HG03469 (cell line): ENCODE measurements around the gene LEFTY2.
A peak's percentile ranks its signal among the peaks of the same experiment; 100 is the strongest.
"Not testable (repeated sequence)": the region's sequence is repeated elsewhere in the genome, so short reads cannot be mapped to it uniquely, and the experiment has no call there.

Source experiments
- ATAC-seq: cut with Tn5 transposase; IDR thresholded peaks from one replicate; pipeline ENCODE4 v1.9.1; 2021; ENCODE audit warnings: mild to moderate bottlenecking, moderate library complexity, moderate number of reproducible peaks; ENCODE audit not compliant: unreplicated experiment

Gene LEFTY2

DNA sequence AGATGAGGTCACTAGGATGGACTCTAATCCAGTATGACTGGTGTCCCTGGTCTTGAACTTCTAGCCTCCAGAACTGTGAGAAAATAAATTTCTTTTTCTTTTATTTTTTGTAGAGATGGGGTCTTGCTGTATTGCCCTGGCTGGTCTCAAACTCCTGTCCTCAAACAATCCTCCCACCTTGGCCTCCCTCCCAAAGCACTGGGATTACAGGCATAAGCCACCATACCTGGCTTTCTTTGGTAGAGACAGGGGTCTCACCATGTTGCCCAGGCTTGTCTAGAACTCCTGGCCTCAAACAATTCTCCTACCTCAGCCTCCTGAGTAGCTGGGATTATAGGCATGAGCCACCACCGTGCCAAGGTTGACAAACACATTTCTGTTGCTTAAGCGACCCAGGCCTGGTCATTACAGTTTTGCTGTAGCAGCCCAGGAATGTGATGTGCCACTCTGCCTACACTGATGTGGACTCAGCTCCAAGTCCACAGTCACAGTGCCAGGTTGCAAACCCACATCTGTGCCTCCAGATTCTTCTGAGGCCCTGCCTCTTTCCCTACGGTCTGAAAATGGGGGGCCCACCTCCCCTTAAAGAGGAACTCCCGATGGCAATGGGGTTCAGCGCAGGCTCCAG is 32.9 kb downstream of the LEFTY2 start:
- no peak for ATAC-seq

DNA sequence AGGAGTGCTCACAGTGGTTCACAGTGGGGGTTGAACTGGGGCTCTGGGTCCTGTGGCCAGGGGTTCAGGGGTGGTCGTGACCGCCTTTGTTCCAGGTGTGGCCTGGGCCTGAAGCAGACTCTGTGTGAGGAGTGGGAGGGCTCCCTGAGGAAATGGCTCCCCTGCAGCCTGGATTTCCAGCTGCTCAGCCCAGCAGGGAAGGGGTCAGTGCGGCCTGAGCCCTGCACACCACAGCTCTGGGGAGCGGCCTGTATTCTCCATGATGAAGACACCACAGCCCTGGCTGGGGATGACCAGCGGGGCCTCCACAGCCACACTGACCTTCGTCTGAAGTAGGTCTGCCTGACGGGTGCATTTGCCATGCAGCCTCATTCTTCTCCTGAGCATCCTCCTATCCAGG is 33.7 kb downstream of the LEFTY2 start:
- ATAC-seq: no peak

DNA sequence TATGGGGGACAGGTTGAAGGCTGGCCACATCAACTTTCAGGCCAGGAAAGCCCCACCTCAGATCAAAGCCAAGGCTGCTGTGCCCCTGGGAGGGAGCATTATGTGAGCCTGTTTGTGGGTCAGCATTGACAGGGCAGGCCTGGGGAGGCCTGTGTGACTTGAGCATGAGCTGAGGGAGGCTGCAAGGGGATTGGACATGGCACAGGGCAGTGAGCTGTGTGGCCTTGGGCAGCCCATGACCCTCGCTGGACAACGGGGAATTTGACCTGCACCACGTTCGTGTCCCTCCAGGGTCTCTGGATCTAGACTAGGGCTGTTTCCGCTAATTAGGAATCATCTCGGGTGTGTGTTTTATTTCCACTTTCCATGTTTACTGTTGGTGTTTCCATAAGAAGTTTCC is 34.6 kb downstream of the LEFTY2 start:
- ATAC-seq: no peak

DNA sequence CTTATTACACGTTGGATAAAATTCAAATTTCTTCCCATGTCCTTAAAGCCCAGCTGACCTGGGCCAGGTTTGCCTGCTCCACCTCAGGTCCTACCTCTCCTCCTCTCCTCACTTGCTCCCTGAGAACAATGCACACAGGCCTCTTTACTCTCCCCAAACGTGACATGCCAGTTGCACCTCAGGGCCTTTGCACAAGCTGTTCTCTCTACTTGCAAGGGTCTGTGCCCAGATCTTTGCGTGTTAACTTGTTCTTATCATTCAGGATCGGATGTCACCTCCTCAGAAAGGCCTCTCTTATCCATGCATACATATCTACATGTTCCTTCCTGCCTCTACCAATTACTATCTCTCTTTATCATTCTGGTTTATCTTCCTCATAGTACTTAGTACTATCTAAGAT is 37.4 kb downstream of the LEFTY2 start:
- ATAC-seq: no peak

DNA sequence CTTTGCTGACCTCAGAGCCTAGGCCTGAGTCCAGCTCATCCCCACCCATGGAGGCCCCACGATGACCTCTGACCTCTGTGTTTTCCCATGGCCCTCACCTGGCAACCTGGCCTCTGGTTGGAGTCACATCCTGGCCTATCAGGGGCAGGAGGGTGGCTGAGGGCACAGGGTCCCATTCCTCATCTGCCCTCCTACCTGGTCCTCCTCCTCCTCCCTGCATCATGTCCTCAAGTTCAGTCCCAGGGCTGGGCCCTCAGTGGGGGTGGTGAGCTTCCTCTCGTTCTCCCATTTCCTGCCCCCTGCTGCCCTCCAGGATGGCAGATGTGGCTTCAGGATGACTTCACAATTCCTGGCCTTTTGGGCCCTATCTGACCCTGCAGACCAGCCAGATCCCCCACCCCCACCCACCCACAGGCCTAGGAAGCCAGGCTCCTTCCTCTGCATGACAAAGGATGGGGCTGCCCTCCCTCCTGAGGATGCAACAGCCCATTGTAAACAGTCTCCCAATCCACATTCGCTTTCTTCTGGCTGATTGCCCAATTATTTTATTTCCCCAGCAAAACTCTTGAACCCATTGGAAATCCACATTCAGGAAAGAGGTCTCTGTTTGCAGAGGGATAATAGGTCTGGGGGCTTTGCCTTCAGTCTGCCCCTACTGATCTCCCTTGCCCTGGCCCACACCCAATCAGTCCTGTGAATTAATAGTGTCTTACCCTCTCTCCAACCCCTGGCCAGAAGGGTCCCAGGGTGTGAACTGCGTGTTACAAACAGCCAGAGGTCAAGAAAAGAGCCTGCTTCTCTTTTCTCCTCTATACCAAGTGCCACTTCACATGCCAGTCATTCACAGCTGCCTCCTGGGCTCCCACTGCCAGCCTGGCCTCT is 41.7 kb downstream of the LEFTY2 start:
- ATAC-seq: no peak

DNA sequence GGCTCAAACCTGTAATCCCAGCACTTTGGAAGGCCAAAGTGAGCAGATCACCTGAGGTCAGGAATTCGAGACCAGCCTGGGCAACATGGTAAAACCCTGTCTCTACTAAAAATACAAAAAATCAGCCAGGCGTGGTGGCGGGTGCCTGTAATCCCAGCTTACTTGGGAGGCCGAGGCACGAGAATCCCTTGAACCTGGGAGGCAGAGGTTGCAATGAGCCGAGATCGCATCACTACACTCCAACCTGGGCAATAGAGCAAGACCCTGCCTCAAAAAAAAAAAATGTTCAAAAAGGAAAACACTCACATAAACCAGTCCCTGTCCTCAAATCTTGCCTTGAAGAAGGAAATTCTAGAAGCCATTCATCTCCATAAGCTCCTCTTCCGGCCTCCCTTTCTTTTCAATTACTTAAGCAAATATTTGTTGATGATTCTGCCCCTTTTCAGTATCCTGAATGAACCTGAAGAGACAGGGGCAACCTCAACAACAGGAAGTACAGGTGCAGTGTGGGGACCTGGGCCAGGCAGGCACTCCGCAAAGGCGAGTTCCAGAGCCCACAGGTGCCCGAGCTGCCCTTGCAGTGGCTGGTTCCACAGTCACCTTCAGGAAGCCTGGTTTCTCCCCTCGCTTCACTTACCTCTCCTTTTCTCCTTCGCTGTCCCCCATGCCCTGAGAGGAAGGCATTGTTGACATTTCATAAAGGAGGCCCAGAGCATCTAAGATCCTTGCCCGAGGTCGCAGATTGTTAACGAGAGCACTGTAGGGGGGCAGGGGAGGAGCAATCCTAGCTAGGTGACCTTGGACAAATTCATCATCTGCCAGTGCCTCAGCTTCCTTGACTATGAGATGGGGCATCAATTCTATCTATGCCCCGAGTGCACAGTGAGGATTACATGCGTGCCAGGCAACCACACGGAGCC is 43.2 kb downstream of the LEFTY2 start:
- ATAC-seq: no peak

DNA sequence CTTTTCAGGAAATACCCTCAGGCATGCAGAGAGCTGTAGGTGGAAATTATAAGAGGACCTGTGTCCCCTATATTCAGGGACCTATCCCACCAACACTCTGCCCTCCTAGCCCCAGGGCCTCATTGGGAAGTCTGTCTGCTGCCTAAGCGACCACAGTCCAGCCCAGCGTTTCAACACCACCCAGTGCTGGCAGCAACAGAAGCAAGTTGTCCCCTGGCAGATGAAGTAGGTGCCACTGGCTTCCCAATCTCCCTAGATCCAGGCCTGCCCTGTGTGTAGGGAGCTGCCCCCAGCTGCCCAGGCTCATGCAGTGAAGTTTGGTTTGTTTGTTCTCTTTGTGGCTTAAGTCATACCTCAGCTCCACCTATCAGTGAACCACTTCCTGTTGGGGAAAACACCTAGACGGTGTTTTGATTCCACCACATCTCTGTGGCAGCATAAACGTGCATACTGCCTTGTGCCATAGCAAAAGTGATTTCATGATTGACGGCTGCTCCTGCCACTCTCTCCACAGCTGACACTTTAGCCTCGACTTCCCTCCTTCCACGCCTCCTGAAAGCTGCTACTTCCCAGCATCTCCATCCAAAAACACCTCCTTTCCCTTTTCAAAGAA is 44.0 kb downstream of the LEFTY2 start:
- ATAC-seq: peak; percentile 100

DNA sequence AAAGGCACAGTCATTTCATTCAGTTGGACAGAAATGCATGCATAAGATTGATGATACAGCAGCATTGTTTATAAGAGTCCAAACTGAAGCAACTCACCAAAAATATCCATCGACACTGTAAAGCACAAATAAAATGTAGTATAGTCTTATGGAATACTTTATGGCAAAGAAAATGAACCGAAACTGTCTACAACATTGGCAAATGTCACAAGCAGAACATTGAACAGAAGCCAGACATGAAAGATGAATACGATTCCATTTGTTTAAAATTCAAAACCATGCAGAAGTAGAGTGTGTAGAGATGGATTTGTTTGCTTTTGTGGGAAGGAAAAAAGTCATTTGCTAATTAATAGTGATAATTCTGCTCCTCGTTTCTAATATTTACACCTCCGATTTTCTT is 44.5 kb downstream of the LEFTY2 start:
- ATAC-seq: no peak

DNA sequence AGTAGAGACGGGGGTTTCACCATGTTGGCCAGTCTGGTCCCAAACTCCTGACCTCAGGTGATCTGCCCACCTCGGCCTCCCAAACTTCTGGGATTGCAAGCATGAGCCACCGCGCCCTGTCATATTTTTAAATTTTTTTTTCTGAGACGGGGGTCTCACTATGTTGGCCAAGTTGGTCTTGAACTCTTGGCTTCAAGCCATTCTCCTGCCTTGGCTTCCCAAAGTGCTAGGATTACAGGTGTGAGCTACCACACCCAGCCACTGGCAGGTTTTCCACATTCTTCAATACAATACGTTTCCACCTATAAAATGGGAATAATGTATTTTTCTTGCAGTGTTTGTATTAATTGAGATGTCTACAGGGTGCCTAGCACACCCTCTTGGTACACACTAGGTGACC is 48.7 kb downstream of the LEFTY2 start:
- ATAC-seq: no peak

DNA sequence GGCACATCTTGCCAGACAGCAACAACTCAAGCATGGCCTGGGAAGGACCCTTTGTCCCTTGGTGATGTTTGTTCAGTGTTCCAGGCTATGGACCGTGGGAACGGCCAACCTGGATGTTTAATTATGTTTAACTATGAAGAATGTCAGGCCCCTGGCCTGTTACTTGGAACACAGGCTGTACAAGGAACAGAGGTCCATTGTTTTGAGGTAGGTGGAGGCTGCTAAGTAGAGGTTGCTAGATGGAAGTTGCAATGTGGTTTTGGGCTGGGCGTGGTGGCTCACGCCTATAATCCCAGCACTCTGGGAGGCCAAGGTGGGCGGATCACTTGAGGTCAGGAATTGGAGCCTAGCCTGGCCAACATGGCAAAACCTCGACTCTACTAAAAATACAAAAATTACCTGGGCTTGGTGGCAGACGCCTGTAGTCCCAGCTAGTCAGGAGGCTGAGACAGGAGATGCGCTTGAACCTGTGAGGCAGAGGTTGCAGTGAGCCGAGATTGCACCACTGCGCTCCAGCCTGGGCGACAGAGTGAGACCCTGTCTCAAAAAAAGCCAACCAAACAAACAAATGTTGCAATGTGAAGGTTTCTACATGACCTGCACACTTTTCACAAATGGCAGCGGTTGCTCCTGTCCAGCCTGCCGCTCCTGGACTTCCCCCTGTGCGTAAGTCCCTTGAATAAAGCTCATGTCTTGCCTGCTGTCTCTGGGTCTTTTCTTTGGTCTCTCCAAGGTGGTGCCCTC is 49.6 kb downstream of the LEFTY2 start:
- ATAC-seq: no peak

DNA sequence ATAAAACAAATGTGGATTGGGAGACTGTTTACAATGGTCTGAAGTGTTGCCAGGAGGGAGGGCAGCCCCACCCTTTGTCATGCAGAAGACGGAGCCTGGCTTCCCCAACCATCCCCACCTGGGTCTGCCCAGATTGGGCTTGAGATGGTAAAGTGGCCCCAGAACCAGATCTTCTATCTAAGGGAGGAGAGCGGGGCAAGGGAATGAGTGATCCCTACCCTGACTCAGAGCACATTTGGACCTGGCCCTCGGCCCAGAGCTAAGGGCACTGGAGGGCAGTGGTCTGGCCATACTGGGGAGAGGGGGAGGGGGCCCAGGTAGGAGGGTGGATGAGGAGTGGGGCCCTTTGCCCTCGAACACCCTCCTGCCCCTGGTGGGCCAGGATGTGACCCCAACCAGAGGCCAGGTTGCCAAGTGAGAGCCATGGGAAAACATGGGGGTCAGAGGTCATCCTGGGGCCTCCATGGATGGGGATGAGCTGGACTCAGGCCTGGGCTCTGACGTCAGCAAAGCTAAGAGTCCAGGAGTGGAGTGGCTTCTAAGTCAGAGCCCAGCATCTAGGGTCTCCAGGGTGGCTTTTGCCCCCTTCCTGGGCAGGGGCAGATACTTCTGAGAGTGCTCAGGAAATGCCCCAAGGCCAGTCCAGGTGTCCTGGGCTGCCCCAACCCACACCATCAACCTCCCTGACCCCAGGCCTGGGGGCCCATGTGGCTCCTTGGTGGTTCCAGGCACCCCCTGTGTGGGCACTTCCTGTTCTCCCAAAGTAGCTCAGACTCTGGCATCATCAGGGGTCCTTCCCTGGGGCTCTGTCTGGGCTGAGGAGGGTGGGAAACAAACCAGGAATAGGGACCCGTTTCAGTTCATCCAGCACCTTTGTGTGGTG is 50.4 kb downstream of the LEFTY2 start:
- ATAC-seq: no peak

DNA sequence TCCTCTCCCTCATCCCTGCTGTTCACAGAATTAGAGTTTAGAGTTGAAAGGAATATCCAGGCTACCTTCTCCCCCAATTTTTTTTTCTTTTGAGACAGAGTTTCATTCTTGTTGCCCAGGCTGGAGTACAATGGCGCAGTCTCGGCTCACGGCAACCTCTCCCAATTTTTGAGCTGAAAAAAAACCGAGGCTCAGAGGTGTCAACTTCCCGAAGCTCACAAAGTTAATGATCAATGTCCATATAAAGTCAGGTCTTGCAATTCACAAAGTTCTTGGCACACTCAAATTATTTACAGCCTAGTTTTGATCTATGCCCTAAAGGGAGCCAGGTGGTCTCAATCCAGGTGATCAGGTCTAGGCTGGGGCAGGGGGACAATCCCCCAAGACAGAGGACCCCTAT is 51.3 kb downstream of the LEFTY2 start:
- no peak for ATAC-seq

DNA sequence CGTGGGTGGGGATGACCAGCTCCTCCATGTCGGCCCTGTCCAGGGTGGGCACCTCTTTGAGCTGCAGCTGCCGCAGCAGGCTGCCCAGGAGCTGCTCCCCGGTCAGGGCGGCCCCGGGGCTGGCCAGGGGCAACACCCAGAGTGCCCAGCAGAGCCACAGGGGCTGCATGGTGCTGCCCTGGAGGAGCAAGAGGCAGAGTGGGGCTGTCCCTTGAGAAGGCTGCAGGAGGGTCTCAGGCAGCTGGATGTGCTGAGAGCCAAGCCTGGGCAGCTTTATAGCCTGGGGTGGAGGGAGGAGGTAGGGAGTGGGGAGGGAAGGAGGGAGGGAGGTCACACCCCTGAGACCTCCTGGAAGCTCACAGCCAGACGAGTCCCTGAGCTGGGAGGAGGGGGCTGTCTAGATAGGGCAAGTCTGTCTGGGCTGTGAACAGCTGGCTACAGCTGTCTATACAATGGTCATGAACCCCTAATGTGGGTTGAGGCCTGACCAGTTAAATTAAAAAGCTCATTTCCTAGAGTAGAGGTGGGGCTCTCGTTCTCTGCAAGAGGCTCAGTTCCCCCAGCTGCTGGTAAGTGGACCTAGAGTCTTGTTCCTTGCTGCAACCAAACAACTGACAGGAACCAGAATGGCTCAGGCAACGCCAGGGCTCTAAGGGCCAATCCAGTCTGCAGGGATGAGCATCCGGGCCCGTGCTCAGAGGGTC is 52.0 kb downstream of the LEFTY2 start, which contains the start of gene LEFTY1:
Gene LEFTY1, minus strand, starts transcription at position 249 of the 704 bp plus-strand sequence. Its CDS starts 80 bp downstream, at position 169.
- ATAC-seq: no peak

DNA sequence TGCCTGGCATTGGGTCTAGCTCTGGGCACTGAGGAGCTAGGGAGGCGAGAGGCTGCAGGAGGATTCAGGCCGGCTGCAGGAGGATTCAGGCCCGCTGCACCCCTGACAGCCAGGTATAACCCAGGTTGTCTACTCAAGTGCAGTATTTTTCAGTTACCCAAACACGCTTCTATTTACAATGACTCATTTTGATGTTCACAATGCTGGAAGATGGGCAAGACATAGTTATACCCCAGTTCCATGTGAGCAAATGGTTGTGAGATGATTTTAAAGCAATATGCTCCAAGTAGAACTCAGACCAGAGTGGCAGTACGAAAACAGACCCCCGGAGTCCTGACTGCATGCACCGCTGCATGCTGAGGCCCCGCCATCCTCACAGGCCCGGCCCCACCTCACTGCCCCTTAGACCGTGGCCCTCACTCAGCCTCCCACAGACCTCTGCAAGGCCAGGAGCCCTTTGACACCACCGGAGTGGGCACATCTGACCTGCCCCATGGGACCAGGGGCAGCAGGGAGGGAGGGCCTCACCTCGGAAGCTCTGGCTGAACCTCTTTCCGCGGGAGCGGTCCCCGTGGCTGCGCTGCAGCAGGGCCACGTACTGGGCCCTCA is 52.6 kb downstream of the LEFTY2 start:
- ATAC-seq: no peak

DNA sequence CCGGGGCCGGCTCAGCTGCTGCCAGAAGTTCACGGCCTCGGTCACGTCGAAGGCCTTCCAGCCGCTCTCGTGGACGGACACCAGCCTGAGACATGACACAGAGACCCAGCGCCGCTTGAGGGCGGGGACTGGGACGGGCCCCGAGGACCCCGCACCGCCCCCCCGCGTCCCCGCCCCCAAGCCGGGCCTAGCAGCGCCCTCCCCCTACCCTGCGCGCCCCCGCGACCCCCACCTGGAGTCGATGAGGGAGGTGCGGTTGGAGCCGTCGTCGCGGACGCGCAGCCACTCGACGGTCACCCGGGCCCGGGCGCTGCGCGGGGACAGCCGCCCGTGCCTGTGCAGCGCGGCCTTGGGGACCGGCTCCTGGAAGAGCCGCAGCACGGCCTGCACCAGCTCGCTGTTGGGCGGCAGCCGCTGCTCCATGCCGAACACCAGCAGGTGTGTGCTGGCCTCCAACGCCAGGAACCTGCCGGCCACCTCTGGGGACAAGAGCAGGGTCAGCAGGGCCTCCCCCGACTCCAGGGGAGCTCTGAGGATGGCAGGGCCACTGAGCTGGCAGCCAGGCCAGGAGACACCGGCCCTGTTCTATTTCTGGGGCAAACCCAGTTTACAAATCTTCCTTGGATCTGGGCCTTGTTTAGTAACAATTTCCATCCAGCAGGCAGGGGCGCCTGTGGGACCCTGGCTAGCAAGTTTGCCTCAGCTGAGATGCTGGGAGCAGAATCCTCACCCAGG is 53.3 kb downstream of the LEFTY2 start:
- ATAC-seq: not testable (repeated sequence)

DNA sequence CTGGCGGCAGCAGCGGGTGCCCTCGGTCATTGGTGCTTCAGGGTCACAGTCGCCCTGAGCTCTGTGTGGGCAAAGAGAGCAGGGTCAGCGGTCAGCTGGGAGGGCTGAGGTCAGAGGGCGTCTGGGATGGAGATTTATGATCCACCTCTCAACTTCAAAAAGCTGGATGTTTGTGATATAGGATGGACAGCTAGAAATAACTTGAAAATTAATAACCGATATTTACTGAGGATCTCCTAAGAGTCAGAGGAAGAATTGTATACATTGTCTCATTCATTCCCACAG is 54.0 kb downstream of the LEFTY2 start:
- no peak for ATAC-seq
